K562 (cell line): Measurements from ENCODE around the gene NR0B2. TPM values are rescaled to one million over a fixed set of nuclear protein-coding genes. Genes with fewer than 3 reads are reported as not detected.

Experiments used
- CBFA2T3 ChIP-seq: fragments of 450-650 bp; IDR thresholded peaks from 2 replicates; pipeline ENCODE4 v1.6.1; 2017
- CCAR2 ChIP-seq: fragments of 200-400 bp; formaldehyde crosslinking; IDR thresholded peaks from 2 replicates; pipeline ENCODE4 v1.6.1; 2017; ENCODE audit warnings: mild to moderate bottlenecking, low read depth, low read length
- CREBBP ChIP-seq: IDR thresholded peaks from one replicate; pipeline ENCODE4 v1.6.1; 2012; ENCODE audit warnings: low read depth, mild to moderate bottlenecking, control low read depth, inconsistent platforms, low read length
- DNMT1 ChIP-seq: fragments of 450-650 bp; IDR thresholded peaks from 2 replicates; pipeline ENCODE4 v1.6.1; 2016; ENCODE audit warnings: antibody characterized with exemption, mild to moderate bottlenecking
- FOXJ2 ChIP-seq: fragments of 200-800 bp; sonication (Bioruptor generic); IDR thresholded peaks from 2 replicates; pipeline ENCODE4 v1.6.1; 2016; ENCODE audit warnings: missing genetic modification characterization, missing compliant biosample characterization
- HMG20A ChIP-seq: fragments of 450-650 bp; formaldehyde crosslinking; conservative IDR thresholded peaks from 2 replicates; pipeline ENCODE4 v1.4.0; 2020; ENCODE audit warnings: mild to moderate bottlenecking, mixed read lengths
- MECOM ChIP-seq: fragments of 250-450 bp; sonication (Bioruptor Pico); IDR thresholded peaks from 2 replicates; pipeline ENCODE4 v1.8.0; 2022; ENCODE audit warnings: inconsistent platforms
- NFATC3 ChIP-seq: fragments of 450-650 bp; IDR thresholded peaks from 2 replicates; pipeline ENCODE4 v1.6.1; 2017; ENCODE audit warnings: mild to moderate bottlenecking
- NRF1 ChIP-seq, 2 experiments: fragments of 450-650 bp; IDR thresholded peaks in 1 of 2; conservative IDR thresholded peaks in 1 of 2; 2 replicates each; pipeline ENCODE4 v1.6.1; 2014; ENCODE audit warnings: mild to moderate bottlenecking in 2 of 2
- RHOXF2B ChIP-seq: fragments of 250-450 bp; sonication (Bioruptor Pico); conservative IDR thresholded peaks from 2 replicates; pipeline ENCODE4 v1.5.1; 2021
- SMARCC2 ChIP-seq: fragments of 450-650 bp; IDR thresholded peaks from 2 replicates; pipeline ENCODE4 v1.6.1; 2017; ENCODE audit warnings: antibody characterized with exemption, moderate library complexity, mild to moderate bottlenecking, low read depth
- TAF1 ChIP-seq: IDR thresholded peaks from 2 replicates; pipeline ENCODE4 v1.6.1; 2011; ENCODE audit warnings: mild to moderate bottlenecking, low read length, moderate library complexity; ENCODE audit not compliant: insufficient read depth, control insufficient read depth, severe bottlenecking; ENCODE audit errors: extremely low read depth
- ZBTB17 ChIP-seq: fragments of 450-650 bp; formaldehyde crosslinking; IDR thresholded peaks from 2 replicates; pipeline ENCODE4 v1.4.0; 2020; ENCODE audit warnings: mild to moderate bottlenecking
- ZNF121 ChIP-seq: sonication (generic); formaldehyde crosslinking; conservative IDR thresholded peaks from 2 replicates; pipeline ENCODE4 v1.8.0; 2022; ENCODE audit warnings: missing genetic modification reagents
- ZNF57 ChIP-seq: fragments of 450-650 bp; formaldehyde crosslinking; IDR thresholded peaks from 2 replicates; pipeline ENCODE4 v1.4.0; 2020; ENCODE audit warnings: mild to moderate bottlenecking, moderate library complexity
- polyA plus RNA-seq, 8 experiments: library from polyadenylated mRNA; depleted of rRNA in 4 of 8; stranded (reverse) in 5 of 8; unstranded in 3 of 8; fragments of >200 nt; fragmentation: Nextera tagmentation in 2 of 8; fragmentation: Illumina TruSeq in 1 of 8; extraction: Ambion mirVana in 2 of 8; extraction: Trizol in 1 of 8; gene quantifications; 2 replicates each; pipeline versions ENCODE4 v1.2.1 to v1.2.3, GENCODE V29; 2011 to 2014; ENCODE audit warnings: inconsistent platforms in 1 of 8, missing spikeins in 1 of 8
- total RNA-seq, 7 experiments: library from RNA; depleted of rRNA in 6 of 7; stranded (reverse); fragments of >200 nt in 6 of 7; fragmentation: Illumina TruSeq in 2 of 7; extraction: Trizol in 2 of 7; gene quantifications; 2 replicates each; pipeline versions ENCODE4 v1.2.1 to v1.2.3, GENCODE V29; 2011 to 2021; ENCODE audit warnings: low replicate concordance in 1 of 7
- TF ChIP-seq, protein P1 (sequence below): fragments of 450-650 bp; IDR thresholded peaks from 2 replicates; pipeline ENCODE4 v1.6.1; 2017; ENCODE audit warnings: antibody characterized with exemption, mild to moderate bottlenecking
- TF ChIP-seq, protein P2 (sequence below), 2 experiments: fragments of 150-350 bp in 1 of 2; IDR thresholded peaks; 2 replicates each; pipeline ENCODE4 v1.6.1; 2012 to 2016; ENCODE audit warnings: low read depth in 2 of 2, low read length in 2 of 2, mild to moderate bottlenecking in 1 of 2, moderate library complexity in 1 of 2
- TF ChIP-seq, protein P3 (sequence below): fragments of 450-650 bp; formaldehyde crosslinking; IDR thresholded peaks from 2 replicates; pipeline ENCODE4 v1.4.0; 2022; ENCODE audit warnings: mild to moderate bottlenecking, moderate library complexity
- TF ChIP-seq, protein P4 (sequence below): fragments of 250-450 bp; sonication (Bioruptor Pico); IDR thresholded peaks from 2 replicates; pipeline ENCODE4 v1.5.0; 2020; ENCODE audit warnings: mild to moderate bottlenecking

The NR0B2 gene
- total and polyA plus RNA-seq, 9 of the 15 experiments (the other 6 are each of a cell fraction or from before 2014, with no cell fraction given), result not detected

DNA sequence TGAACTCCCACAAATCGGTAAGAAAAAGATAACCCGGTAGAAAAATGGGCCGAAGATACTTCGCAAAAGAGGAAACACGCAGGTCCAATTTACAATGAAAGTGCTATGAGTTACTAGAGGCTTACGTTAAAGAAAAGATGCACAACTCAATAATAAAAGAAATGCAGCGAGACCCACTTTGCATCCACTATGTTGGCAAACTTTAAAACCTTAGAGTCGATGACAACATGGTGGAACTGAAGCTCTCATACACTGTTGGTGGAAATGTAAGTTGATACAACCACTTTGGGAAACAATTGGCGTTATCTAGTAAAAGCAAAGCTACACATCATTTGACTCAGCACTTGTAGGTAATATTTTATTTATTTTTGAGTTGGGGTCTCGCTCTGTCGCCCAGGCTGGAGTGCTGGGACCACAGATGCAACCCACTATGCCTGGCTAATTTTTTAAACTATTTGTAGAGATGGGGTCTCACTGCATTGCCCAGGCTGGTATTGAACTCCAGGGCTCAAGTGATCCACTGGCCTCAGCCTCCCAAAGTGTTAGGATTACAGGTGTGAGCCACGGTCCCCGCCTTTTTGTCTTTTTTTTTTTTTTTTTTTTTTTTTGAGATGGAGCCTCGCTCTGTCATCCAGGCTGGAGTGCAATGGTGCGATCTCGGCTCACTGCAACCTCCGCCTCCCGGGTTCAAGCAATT is 12.8 kb downstream of the NR0B2 start (continued):
- TF ChIP-seq, protein P1, sequence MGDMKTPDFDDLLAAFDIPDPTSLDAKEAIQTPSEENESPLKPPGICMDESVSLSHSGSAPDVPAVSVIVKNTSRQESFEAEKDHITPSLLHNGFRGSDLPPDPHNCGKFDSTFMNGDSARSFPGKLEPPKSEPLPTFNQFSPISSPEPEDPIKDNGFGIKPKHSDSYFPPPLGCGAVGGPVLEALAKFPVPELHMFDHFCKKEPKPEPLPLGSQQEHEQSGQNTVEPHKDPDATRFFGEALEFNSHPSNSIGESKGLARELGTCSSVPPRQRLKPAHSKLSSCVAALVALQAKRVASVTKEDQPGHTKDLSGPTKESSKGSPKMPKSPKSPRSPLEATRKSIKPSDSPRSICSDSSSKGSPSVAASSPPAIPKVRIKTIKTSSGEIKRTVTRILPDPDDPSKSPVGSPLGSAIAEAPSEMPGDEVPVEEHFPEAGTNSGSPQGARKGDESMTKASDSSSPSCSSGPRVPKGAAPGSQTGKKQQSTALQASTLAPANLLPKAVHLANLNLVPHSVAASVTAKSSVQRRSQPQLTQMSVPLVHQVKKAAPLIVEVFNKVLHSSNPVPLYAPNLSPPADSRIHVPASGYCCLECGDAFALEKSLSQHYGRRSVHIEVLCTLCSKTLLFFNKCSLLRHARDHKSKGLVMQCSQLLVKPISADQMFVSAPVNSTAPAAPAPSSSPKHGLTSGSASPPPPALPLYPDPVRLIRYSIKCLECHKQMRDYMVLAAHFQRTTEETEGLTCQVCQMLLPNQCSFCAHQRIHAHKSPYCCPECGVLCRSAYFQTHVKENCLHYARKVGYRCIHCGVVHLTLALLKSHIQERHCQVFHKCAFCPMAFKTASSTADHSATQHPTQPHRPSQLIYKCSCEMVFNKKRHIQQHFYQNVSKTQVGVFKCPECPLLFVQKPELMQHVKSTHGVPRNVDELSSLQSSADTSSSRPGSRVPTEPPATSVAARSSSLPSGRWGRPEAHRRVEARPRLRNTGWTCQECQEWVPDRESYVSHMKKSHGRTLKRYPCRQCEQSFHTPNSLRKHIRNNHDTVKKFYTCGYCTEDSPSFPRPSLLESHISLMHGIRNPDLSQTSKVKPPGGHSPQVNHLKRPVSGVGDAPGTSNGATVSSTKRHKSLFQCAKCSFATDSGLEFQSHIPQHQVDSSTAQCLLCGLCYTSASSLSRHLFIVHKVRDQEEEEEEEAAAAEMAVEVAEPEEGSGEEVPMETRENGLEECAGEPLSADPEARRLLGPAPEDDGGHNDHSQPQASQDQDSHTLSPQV, result peak; percentile 55; the same call in 1 of the 2 replicates
- TF ChIP-seq CREBBP (no peak), FOXJ2 (tag) (no peak; the same call in 1 of the 2 replicates), HMG20A (CRISPR knock-in tag) (no peak), ZNF57 (CRISPR knock-in tag) (no peak), ZBTB17 (CRISPR knock-in tag) (peak; percentile 21; the same call in 1 of the 2 replicates), TAF1 (no peak), NFATC3 (no peak; the same call in 1 of the 2 replicates), NRF1 (conservative IDR thresholded peaks at IDR 0.05 in 1 of 2, IDR thresholded peaks at IDR 0.05 in 1 of 2) (no peak), CCAR2 (no peak), RHOXF2B (CRISPR knock-in tag) (no peak), MECOM (CRISPR knock-in tag) (peak; percentile 43), ZNF121 (CRISPR knock-in tag) (peak; percentile 90), SMARCC2 (0 out of 2 replicates have a peak, but pooled peaks have one; percentile 33), DNMT1 (no peak), CBFA2T3 (no peak)
- TF ChIP-seq, protein P2, sequence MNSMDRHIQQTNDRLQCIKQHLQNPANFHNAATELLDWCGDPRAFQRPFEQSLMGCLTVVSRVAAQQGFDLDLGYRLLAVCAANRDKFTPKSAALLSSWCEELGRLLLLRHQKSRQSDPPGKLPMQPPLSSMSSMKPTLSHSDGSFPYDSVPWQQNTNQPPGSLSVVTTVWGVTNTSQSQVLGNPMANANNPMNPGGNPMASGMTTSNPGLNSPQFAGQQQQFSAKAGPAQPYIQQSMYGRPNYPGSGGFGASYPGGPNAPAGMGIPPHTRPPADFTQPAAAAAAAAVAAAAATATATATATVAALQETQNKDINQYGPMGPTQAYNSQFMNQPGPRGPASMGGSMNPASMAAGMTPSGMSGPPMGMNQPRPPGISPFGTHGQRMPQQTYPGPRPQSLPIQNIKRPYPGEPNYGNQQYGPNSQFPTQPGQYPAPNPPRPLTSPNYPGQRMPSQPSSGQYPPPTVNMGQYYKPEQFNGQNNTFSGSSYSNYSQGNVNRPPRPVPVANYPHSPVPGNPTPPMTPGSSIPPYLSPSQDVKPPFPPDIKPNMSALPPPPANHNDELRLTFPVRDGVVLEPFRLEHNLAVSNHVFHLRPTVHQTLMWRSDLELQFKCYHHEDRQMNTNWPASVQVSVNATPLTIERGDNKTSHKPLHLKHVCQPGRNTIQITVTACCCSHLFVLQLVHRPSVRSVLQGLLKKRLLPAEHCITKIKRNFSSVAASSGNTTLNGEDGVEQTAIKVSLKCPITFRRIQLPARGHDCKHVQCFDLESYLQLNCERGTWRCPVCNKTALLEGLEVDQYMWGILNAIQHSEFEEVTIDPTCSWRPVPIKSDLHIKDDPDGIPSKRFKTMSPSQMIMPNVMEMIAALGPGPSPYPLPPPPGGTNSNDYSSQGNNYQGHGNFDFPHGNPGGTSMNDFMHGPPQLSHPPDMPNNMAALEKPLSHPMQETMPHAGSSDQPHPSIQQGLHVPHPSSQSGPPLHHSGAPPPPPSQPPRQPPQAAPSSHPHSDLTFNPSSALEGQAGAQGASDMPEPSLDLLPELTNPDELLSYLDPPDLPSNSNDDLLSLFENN (IDR thresholded peaks at IDR 0.05; ENCODE audit: low read depth in 2 of 2, low read length in 2 of 2), result no peak
- TF ChIP-seq, protein P3, sequence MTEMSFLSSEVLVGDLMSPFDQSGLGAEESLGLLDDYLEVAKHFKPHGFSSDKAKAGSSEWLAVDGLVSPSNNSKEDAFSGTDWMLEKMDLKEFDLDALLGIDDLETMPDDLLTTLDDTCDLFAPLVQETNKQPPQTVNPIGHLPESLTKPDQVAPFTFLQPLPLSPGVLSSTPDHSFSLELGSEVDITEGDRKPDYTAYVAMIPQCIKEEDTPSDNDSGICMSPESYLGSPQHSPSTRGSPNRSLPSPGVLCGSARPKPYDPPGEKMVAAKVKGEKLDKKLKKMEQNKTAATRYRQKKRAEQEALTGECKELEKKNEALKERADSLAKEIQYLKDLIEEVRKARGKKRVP, result peak; percentile 52; the same call in 1 of the 2 replicates
- TF ChIP-seq, protein P4, sequence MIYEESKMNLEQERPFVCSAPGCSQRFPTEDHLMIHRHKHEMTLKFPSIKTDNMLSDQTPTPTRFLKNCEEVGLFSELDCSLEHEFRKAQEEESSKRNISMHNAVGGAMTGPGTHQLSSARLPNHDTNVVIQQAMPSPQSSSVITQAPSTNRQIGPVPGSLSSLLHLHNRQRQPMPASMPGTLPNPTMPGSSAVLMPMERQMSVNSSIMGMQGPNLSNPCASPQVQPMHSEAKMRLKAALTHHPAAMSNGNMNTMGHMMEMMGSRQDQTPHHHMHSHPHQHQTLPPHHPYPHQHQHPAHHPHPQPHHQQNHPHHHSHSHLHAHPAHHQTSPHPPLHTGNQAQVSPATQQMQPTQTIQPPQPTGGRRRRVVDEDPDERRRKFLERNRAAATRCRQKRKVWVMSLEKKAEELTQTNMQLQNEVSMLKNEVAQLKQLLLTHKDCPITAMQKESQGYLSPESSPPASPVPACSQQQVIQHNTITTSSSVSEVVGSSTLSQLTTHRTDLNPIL (CRISPR knock-in tag), result no peak
